SK-N-SH treated with all-trans-retinoic acid at 6 μM for 48 hours (cell line): ENCODE measurements around the gene GID8.

Experiments used
- ATAC-seq: fragments of 200-7000 bp; cut with Tn5 transposase; 3 replicates; pipeline ENCODE4 v1.9.1; 2020; ENCODE audit warnings: mild to moderate bottlenecking, moderate library complexity
- ARNTL ChIP-seq: fragments of 450-650 bp; formaldehyde crosslinking; IDR thresholded peaks from 2 replicates; pipeline ENCODE4 v1.5.0; 2020; ENCODE audit warnings: low read depth, mild to moderate bottlenecking, moderate library complexity, borderline replicate concordance
- BACH2 ChIP-seq: fragments of 250-450 bp; sonication (Bioruptor Pico); IDR thresholded peaks from 2 replicates; pipeline ENCODE4 v1.9.0; 2021; ENCODE audit warnings: mild to moderate bottlenecking, borderline replicate concordance
- CSDC2 ChIP-seq: fragments of 250-450 bp; sonication (Bioruptor Pico); IDR thresholded peaks from 2 replicates; pipeline ENCODE4 v1.5.0; 2020; ENCODE audit warnings: mild to moderate bottlenecking, moderate library complexity
- ESRRG ChIP-seq: fragments of 250-450 bp; sonication (Bioruptor Pico); IDR thresholded peaks from 2 replicates; pipeline ENCODE4 v1.6.1; 2021; ENCODE audit warnings: mild to moderate bottlenecking
- GLIS3 ChIP-seq: fragments of 250-450 bp; sonication (Bioruptor Pico); IDR thresholded peaks from 2 replicates; pipeline ENCODE4 v1.5.0; 2020; ENCODE audit warnings: mild to moderate bottlenecking, moderate library complexity
- ISL1 ChIP-seq: fragments of 250-450 bp; sonication (Bioruptor Pico); IDR thresholded peaks from 2 replicates; pipeline ENCODE4 v2.1.2; 2022; ENCODE audit warnings: mild to moderate bottlenecking, moderate library complexity
- OSR1 ChIP-seq: fragments of 250-450 bp; sonication (Bioruptor Pico); IDR thresholded peaks from 2 replicates; pipeline ENCODE4 v1.8.0; 2022; ENCODE audit warnings: moderate library complexity, mild to moderate bottlenecking, inconsistent platforms
- PPARA ChIP-seq: fragments of 250-450 bp; sonication (Bioruptor Pico); IDR thresholded peaks from 2 replicates; pipeline ENCODE4 v1.5.0; 2020; ENCODE audit warnings: mild to moderate bottlenecking, borderline replicate concordance
- RARB ChIP-seq: fragments of 250-450 bp; sonication (Bioruptor Pico); IDR thresholded peaks from 2 replicates; pipeline ENCODE4 v1.8.0; 2021; ENCODE audit warnings: mild to moderate bottlenecking, moderate library complexity
- SNAI2 ChIP-seq: fragments of 250-450 bp; sonication (Bioruptor Pico); IDR thresholded peaks from 2 replicates; pipeline ENCODE4 v1.5.0; 2020; ENCODE audit warnings: mild to moderate bottlenecking, moderate library complexity
- TCF4 ChIP-seq: fragments of 250-450 bp; sonication (Bioruptor Pico); IDR thresholded peaks from 2 replicates; pipeline ENCODE4 v1.8.0; 2021; ENCODE audit warnings: mild to moderate bottlenecking, moderate library complexity, borderline replicate concordance
- TOX ChIP-seq: fragments of 250-450 bp; sonication (Bioruptor Pico); IDR thresholded peaks from 2 replicates; pipeline ENCODE4 v1.8.0; 2021; ENCODE audit warnings: mild to moderate bottlenecking, moderate library complexity, borderline replicate concordance
- ZC3H10 ChIP-seq: fragments of 250-450 bp; sonication (Bioruptor Pico); IDR thresholded peaks from 2 replicates; pipeline ENCODE4 v1.5.1; 2021; ENCODE audit warnings: mild to moderate bottlenecking, moderate library complexity
- ZFP3 ChIP-seq: fragments of 250-450 bp; sonication (Bioruptor Pico); IDR thresholded peaks from 2 replicates; pipeline ENCODE4 v1.5.0; 2020; ENCODE audit warnings: mild to moderate bottlenecking, moderate library complexity
- ZFP30 ChIP-seq: fragments of 450-650 bp; formaldehyde crosslinking; IDR thresholded peaks from 2 replicates; pipeline ENCODE4 v1.5.0; 2022; ENCODE audit warnings: mild to moderate bottlenecking, moderate library complexity
- ZNF565 ChIP-seq: fragments of 450-650 bp; formaldehyde crosslinking; conservative IDR thresholded peaks from 2 replicates; pipeline ENCODE4 v1.5.0; 2020; ENCODE audit warnings: low read depth, mild to moderate bottlenecking, moderate library complexity
- ZNF70 ChIP-seq: fragments of 450-650 bp; formaldehyde crosslinking; IDR thresholded peaks from 2 replicates; pipeline ENCODE4 v1.5.0; 2020; ENCODE audit warnings: mild to moderate bottlenecking, moderate library complexity
- ZNF8 ChIP-seq: fragments of 450-650 bp; formaldehyde crosslinking; IDR thresholded peaks from 2 replicates; pipeline ENCODE4 v1.5.0; 2020; ENCODE audit warnings: mild to moderate bottlenecking, moderate library complexity
- TF ChIP-seq, protein P1 (sequence below): fragments of 250-450 bp; sonication (Bioruptor Pico); IDR thresholded peaks from 2 replicates; pipeline ENCODE4 v1.5.1; 2020; ENCODE audit warnings: low read depth, mild to moderate bottlenecking, moderate library complexity
- TF ChIP-seq, protein P2 (sequence below): fragments of 250-450 bp; sonication (Bioruptor Pico); IDR thresholded peaks from 2 replicates; pipeline ENCODE4 v1.8.0; 2020; ENCODE audit warnings: mild to moderate bottlenecking, moderate library complexity, borderline replicate concordance
- TF ChIP-seq, protein P3 (sequence below): fragments of 250-450 bp; sonication (Bioruptor Pico); IDR thresholded peaks from 2 replicates; pipeline ENCODE4 v1.5.0; 2020; ENCODE audit warnings: mild to moderate bottlenecking, moderate library complexity

The GID8 gene

DNA sequence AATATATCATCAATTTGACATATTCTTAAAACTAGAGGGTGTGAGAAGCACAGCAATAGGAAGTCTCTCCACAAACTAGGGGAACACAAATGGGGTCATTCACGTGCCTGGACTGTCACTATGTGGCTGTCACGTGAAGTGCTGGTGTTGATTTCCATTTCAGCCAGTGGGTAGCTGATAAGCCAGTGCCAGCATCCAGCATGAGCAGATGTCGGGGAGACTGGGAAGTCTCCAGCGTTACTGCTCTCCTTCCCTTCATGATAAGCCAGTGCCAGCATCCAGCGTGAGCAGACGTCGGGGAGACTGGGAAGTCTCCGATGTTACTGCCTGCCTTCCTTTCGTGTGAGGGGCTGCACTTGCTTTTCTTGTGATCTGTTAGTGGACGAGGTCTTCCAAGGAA lies 9.0 kb downstream of the GID8 start:
- peak; percentile 74; the same call in 1 of the 2 replicates for TF ChIP-seq TCF4 (CRISPR knock-in tag)
- TF ChIP-seq ZNF8 (CRISPR knock-in tag) = no peak
- no peak for ATAC-seq

DNA sequence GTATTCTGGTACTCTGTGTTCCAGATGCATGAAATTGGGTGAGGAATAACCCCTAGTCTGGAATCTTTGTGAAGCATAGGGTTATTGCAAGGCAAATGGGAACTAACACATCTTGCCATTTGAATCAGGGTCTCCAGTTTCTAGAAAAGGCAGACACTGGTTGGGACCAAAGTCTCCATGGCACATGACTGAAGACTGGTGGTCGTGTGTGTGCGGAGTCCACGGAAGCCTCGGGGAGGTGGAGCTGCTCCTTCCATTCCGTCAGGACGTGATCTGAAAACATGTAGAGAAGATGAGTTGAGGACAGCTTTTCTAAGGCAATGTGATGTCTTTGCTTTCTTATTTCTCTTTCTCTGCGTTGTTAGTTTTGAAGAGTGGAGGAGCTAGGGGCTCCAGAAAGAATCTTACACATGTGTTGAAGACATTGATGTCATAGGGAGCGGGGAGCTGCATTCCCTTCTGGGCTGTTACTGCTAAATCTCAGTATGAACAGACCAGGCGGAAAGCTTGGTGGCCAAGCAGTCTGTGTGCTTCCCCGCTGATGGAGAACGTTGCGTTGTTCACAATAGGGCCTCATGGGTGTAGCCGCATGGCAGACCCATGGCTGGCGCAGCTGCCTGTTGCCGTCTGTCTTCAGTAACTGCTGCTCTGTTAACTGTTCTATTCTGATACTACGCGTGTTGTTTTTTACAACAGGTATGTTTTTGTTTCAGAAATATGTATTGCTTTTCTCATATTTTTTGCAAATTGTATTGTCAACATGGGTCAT lies 9.8 kb downstream of the GID8 start:
- ATAC-seq = no peak
- TF ChIP-seq ARNTL (CRISPR knock-in tag) = no peak
- no peak for TF ChIP-seq ZFP30
- no peak for TF ChIP-seq OSR1 (CRISPR knock-in tag)
- TF ChIP-seq PPARA (CRISPR knock-in tag) = no peak
- TF ChIP-seq SNAI2 (CRISPR knock-in tag) = no peak
- no peak for TF ChIP-seq BACH2 (CRISPR knock-in tag)
- TF ChIP-seq TOX (CRISPR knock-in tag) = no peak
- no peak for TF ChIP-seq ZNF70
- TF ChIP-seq, protein P1, sequence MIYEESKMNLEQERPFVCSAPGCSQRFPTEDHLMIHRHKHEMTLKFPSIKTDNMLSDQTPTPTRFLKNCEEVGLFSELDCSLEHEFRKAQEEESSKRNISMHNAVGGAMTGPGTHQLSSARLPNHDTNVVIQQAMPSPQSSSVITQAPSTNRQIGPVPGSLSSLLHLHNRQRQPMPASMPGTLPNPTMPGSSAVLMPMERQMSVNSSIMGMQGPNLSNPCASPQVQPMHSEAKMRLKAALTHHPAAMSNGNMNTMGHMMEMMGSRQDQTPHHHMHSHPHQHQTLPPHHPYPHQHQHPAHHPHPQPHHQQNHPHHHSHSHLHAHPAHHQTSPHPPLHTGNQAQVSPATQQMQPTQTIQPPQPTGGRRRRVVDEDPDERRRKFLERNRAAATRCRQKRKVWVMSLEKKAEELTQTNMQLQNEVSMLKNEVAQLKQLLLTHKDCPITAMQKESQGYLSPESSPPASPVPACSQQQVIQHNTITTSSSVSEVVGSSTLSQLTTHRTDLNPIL (CRISPR knock-in tag) = no peak
- TF ChIP-seq GLIS3 (CRISPR knock-in tag) = no peak
- TF ChIP-seq ESRRG (CRISPR knock-in tag) = no peak
- no peak for TF ChIP-seq ZNF8 (CRISPR knock-in tag)
- TF ChIP-seq ZNF565 (CRISPR knock-in tag) = no peak
- no peak for TF ChIP-seq RARB (CRISPR knock-in tag)
- TF ChIP-seq ISL1 (CRISPR knock-in tag) = no peak
- TF ChIP-seq, protein P2, sequence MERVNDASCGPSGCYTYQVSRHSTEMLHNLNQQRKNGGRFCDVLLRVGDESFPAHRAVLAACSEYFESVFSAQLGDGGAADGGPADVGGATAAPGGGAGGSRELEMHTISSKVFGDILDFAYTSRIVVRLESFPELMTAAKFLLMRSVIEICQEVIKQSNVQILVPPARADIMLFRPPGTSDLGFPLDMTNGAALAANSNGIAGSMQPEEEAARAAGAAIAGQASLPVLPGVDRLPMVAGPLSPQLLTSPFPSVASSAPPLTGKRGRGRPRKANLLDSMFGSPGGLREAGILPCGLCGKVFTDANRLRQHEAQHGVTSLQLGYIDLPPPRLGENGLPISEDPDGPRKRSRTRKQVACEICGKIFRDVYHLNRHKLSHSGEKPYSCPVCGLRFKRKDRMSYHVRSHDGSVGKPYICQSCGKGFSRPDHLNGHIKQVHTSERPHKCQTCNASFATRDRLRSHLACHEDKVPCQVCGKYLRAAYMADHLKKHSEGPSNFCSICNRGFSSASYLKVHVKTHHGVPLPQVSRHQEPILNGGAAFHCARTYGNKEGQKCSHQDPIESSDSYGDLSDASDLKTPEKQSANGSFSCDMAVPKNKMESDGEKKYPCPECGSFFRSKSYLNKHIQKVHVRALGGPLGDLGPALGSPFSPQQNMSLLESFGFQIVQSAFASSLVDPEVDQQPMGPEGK (CRISPR knock-in tag) = no peak
- no peak for TF ChIP-seq ZFP3

DNA sequence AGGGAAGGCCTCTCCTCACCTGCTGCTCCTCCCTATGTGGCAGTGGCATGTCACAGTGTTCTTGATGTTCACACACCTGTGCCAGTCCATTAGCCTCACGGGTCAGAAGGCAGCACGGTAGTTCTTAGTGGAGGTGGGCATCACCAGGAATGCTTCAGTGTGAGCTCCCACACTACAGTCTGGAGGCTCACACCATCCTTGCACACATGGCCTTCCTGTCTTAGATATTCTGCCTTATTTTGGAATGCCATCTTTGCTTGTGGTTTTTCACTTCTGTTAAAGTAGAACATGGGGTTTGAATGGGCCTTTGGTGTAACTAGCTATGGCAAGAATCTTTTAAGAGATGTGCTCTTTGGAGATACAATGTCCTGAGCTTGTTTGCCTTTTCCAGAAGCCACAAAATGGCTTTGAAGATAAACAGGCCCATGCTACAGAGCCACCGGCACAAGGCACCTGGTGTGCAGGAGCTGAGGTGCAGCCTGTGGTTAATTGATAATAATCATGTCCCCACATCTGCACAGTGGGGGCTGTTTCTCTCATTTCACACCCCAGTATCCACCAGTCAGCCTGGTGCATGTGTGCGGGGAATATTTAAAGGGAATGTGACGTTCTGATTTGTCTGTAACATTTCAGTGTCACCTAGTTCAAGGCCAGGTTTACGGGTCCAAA lies 11.3 kb downstream of the GID8 start:
- ATAC-seq = no peak

DNA sequence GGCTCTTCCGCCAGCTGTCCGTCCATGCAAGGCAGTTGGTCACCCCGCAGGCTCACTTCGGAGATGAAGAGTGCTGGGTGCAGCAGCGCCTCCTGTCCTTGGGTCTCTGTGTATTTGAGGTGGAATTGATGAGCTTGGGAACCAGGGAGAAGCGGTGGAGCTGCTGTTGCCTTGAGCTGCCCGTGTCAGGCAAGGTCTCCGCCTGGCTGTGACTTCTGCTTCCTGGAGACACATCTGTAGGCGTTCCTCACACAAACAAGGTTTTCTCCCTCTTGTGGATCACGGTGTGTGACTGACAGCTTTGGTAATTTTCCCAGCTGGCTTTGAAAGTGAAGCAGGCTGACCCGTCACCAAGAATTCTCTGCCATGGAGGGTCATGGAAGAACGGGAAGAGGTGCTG lies 12.0 kb downstream of the GID8 start:
- TF ChIP-seq, protein P1 (CRISPR knock-in tag) = no peak
- TF ChIP-seq CSDC2 (CRISPR knock-in tag) (no peak), RARB (CRISPR knock-in tag) (no peak), ZFP3 (no peak), ISL1 (CRISPR knock-in tag) (no peak), ZFP30 (no peak), ZNF70 (no peak), ZNF8 (CRISPR knock-in tag) (no peak), TCF4 (CRISPR knock-in tag) (no peak), PPARA (CRISPR knock-in tag) (no peak)
- TF ChIP-seq, protein P3, sequence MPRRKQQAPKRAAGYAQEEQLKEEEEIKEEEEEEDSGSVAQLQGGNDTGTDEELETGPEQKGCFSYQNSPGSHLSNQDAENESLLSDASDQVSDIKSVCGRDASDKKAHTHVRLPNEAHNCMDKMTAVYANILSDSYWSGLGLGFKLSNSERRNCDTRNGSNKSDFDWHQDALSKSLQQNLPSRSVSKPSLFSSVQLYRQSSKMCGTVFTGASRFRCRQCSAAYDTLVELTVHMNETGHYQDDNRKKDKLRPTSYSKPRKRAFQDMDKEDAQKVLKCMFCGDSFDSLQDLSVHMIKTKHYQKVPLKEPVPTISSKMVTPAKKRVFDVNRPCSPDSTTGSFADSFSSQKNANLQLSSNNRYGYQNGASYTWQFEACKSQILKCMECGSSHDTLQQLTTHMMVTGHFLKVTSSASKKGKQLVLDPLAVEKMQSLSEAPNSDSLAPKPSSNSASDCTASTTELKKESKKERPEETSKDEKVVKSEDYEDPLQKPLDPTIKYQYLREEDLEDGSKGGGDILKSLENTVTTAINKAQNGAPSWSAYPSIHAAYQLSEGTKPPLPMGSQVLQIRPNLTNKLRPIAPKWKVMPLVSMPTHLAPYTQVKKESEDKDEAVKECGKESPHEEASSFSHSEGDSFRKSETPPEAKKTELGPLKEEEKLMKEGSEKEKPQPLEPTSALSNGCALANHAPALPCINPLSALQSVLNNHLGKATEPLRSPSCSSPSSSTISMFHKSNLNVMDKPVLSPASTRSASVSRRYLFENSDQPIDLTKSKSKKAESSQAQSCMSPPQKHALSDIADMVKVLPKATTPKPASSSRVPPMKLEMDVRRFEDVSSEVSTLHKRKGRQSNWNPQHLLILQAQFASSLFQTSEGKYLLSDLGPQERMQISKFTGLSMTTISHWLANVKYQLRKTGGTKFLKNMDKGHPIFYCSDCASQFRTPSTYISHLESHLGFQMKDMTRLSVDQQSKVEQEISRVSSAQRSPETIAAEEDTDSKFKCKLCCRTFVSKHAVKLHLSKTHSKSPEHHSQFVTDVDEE (CRISPR knock-in tag) = no peak
- TF ChIP-seq, protein P2 (CRISPR knock-in tag) = no peak
- ATAC-seq = no peak

More for the DNA sequence above, 11.3 kb downstream of the GID8 start:
- TF ChIP-seq ZNF565 (CRISPR knock-in tag) (no peak), TCF4 (CRISPR knock-in tag) (no peak), BACH2 (CRISPR knock-in tag) (no peak), ZC3H10 (CRISPR knock-in tag) (no peak), ZNF70 (no peak), ARNTL (CRISPR knock-in tag) (no peak)
- TF ChIP-seq, protein P1 (CRISPR knock-in tag) = no peak
